GM12875 (cell line): ENCODE measurements around the gene C1QTNF2.
"Not testable (repeated sequence)": the region's sequence is repeated elsewhere in the genome, so short reads cannot be mapped to it uniquely, and the experiment has no call there.

ENCODE experiments used
- H3K4me3 ChIP-seq: one replicate; pipeline ENCODE4 v1.5.1; 2011; ENCODE audit warnings: low read depth, low read length, control low read depth
- TF ChIP-seq, protein P1 (sequence below): IDR thresholded peaks from 2 replicates; pipeline ENCODE4 v1.5.1; 2011; ENCODE audit warnings: low read depth, mild to moderate bottlenecking, control low read depth, inconsistent platforms, low read length, moderate library complexity, borderline replicate concordance; ENCODE audit not compliant: insufficient read depth

Gene C1QTNF2

GRCh38 chr5:160347448-160347847 lies 23.0 kb downstream of the C1QTNF2 start:
- H3K4me3 ChIP-seq: no peak overlapping the region
- TF ChIP-seq, protein P1, sequence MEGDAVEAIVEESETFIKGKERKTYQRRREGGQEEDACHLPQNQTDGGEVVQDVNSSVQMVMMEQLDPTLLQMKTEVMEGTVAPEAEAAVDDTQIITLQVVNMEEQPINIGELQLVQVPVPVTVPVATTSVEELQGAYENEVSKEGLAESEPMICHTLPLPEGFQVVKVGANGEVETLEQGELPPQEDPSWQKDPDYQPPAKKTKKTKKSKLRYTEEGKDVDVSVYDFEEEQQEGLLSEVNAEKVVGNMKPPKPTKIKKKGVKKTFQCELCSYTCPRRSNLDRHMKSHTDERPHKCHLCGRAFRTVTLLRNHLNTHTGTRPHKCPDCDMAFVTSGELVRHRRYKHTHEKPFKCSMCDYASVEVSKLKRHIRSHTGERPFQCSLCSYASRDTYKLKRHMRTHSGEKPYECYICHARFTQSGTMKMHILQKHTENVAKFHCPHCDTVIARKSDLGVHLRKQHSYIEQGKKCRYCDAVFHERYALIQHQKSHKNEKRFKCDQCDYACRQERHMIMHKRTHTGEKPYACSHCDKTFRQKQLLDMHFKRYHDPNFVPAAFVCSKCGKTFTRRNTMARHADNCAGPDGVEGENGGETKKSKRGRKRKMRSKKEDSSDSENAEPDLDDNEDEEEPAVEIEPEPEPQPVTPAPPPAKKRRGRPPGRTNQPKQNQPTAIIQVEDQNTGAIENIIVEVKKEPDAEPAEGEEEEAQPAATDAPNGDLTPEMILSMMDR: no peak

GRCh38 chr5:160342413-160342941 lies 27.9 kb downstream of the C1QTNF2 start:
- H3K4me3 ChIP-seq: no peak overlapping the region
- TF ChIP-seq, protein P1: no peak

DNA sequence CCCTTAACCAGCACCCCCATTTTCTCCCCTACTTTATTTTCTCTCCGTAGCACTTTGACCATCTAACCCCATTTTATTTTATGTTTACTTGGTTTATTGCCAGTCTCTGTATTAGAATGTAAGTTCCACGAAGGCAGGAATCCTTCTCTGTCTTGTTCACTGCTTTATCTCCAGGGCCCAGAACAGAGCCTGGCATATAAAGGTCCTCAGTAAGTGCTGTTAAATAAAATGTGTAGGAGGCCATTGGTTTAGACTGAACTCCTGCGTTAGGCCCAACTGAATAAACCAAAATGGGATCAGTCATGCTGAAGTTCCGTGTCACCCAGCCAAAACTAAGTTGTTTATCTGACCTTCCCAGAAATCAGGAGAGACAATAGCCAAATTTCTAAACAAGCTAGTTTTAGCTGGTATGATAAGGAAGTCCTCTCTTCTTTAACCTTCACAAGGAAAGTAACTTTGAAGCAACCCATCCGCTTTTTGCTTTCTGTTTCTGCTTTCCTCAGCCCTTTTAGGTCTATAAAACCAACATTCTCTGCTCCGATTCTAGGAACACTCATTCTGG lies 29.0 kb downstream of the C1QTNF2 start:
- TF ChIP-seq, protein P1: no peak
- no peak overlapping the region for H3K4me3 ChIP-seq

DNA sequence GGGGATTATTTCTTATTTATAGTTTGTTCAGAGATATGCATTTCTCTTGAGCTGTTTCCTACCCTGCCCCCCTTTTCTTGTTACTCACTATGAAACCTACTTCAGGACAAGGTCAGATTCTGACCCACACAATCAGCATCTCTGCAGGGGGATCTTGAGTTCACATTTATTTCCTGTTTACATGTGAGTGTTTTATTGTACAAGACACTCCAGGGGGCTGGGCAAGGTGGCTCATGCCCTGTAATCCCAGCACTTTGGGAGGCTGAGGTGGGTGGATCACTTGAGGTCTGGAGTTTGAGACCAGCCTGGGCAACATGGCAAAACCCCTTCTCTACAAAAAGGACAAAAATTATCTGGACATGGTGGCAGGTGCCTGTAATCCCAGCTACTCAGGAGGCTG lies 29.9 kb downstream of the C1QTNF2 start:
- H3K4me3 ChIP-seq: not testable (repeated sequence)

DNA sequence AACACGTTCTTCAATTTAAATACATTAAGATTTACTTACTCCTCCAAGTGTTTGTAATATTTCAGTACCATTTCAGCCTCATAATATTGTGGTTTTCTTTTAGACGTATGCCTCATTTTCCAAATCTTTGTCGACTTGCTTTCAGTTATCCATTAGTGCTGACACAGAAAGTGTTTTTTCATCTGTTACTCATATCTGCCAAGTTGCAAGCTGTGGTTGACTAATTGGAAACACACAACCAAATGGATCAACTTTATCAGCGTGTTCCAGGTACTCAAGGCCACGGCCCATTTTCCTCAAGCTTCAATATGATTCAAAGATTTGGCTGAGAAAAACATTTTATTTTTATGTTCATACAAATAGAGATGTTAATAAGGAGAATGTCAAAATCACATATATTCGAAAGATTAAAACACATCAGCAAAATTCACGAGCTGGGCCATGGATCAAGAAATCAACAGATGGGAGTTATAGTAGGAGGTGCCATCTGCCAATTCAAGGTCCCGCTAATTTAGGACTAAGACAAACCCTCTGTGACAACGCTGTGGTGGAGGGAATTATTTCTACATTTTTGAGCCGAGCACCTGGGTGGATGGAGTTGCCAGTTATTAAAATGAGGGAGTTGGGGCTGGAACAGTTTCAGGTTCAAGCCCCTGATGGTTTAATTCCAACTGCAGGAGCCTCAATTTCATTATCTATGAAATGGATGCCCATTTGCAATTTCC lies 30.9 kb downstream of the C1QTNF2 start:
- TF ChIP-seq, protein P1: no peak
- no peak overlapping the region for H3K4me3 ChIP-seq

- H3K4me3 ChIP-seq: not testable (repeated sequence)
These were observed 35.7 kb downstream of the C1QTNF2 start for GRCh38 chr5:160334716-160335115.

- TF ChIP-seq, protein P1: no peak
- no peak overlapping the region for H3K4me3 ChIP-seq
These were observed 36.7 kb downstream of the C1QTNF2 start for GRCh38 chr5:160333721-160334120.

DNA sequence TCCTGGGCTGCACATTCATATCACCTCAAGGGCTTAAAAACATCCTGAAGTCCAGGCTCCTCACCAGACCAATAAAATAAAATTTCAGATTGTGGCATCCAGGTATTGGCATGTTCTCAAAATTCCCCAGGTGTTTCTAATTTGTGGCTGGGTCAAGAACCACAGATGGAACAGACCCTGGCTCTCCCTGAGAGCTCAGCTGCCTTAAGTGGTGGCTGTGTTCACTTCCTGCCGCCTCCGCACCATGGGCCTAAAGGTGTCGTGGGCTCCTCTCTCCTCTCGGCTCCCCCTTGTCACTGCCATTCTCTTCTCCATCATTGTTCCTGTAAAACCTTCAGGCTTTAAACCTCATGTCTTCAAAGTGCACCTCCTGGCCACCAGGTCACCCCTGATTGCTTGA lies 40.2 kb downstream of the C1QTNF2 start:
- TF ChIP-seq, protein P1: no peak
- no peak overlapping the region for H3K4me3 ChIP-seq
